Sigmoid colon (tissue), 4 donors: ENCODE results near the gene PHACTR3.

Source experiments
- CTCF ChIP-seq, 4 experiments: fragments of 450-650 bp in 3 of 4; fragments of 200-600 bp in 1 of 4; IDR thresholded peaks; one replicate each; pipeline ENCODE4 v1.5.1; 2016 to 2019; ENCODE audit warnings: antibody characterized with exemption in 4 of 4, mild to moderate bottlenecking in 3 of 4, moderate library complexity in 2 of 4
- POLR2A ChIP-seq, 2 donors: fragments of 450-650 bp; IDR thresholded peaks; one replicate each; pipeline ENCODE4 v1.6.1; 2016; ENCODE audit warnings: antibody characterized with exemption in 2 of 2, mild to moderate bottlenecking in 2 of 2, moderate library complexity in 2 of 2
- POLR2AphosphoS5 ChIP-seq, 4 donors: sonication (generic); formaldehyde crosslinking; IDR thresholded peaks; one replicate each; pipeline ENCODE4 v1.6.1; 2017; ENCODE audit warnings: antibody characterized with exemption in 4 of 4

- no peak for TF ChIP-seq POLR2A (IDR thresholded peaks at IDR 0.05)
- no peak for TF ChIP-seq CTCF (IDR thresholded peaks at IDR 0.05)
- TF ChIP-seq POLR2AphosphoS5 (IDR thresholded peaks at IDR 0.05), result no peak
Measured at GRCh38 chr20:59772931-59773913, 168.9 kb downstream of the PHACTR3 start.
